Esophagus muscularis mucosa (tissue), 4 donors: Measurements from ENCODE around the gene PTPRD. TPM values are rescaled to one million over a fixed set of nuclear protein-coding genes. Genes with fewer than 3 reads are reported as not detected.

Source experiments
- DNase-seq: peaks from one replicate; pipeline ENCODE4 v3.0.0-alpha.2; 2017; ENCODE audit errors: extremely low spot score
- H3K27ac ChIP-seq, 4 donors: fragments of 200-600 bp; sonication (generic); replicated peaks in 1 of 4; 1 replicate in 3 of 4; 2 replicates in 1 of 4; pipeline ENCODE4 v1.5.1; 2016 to 2019; ENCODE audit warnings: mild to moderate bottlenecking in 1 of 4
- H3K27me3 ChIP-seq, 4 donors: fragments of 200-600 bp; sonication (generic); one replicate each; pipeline versions ENCODE4 v1.5.1 to v1.6.0; 2016 to 2019
- H3K36me3 ChIP-seq, 4 donors: fragments of 200-600 bp; sonication (generic); one replicate each; pipeline ENCODE4 v1.5.1; 2016 to 2019
- H3K4me1 ChIP-seq, 4 donors: fragments of 200-600 bp; sonication (generic); one replicate each; pipeline ENCODE4 v1.5.1; 2016 to 2019
- H3K4me3 ChIP-seq, 4 donors: fragments of 200-600 bp; sonication (generic); 1 replicate in 2 of 4; 2 replicates in 2 of 4; pipeline ENCODE4 v1.5.1; 2016 to 2019; ENCODE audit warnings: mild to moderate bottlenecking in 4 of 4, moderate library complexity in 1 of 4
- H3K9me3 ChIP-seq, 4 donors: fragments of 200-600 bp; sonication (generic); 1 replicate in 3 of 4; 2 replicates in 1 of 4; pipeline ENCODE4 v1.5.1; 2016 to 2019
- CTCF ChIP-seq, 3 experiments: fragments of 200-600 bp in 2 of 3; fragments of 450-650 bp in 1 of 3; sonication (generic) in 2 of 3; IDR thresholded peaks; one replicate each; pipeline ENCODE4 v1.5.1; 2017 to 2019; ENCODE audit warnings: antibody characterized with exemption in 3 of 3, mild to moderate bottlenecking in 2 of 3, moderate library complexity in 1 of 3
- EP300 ChIP-seq: sonication (generic); formaldehyde crosslinking; IDR thresholded peaks from one replicate; pipeline ENCODE4 v1.6.1; 2017; ENCODE audit warnings: antibody characterized with exemption
- POLR2A ChIP-seq: fragments of 450-650 bp; IDR thresholded peaks from one replicate; pipeline ENCODE4 v1.6.1; 2017; ENCODE audit warnings: antibody characterized with exemption, moderate library complexity, mild to moderate bottlenecking, low read depth
- POLR2AphosphoS5 ChIP-seq, 2 donors: sonication (generic); formaldehyde crosslinking; IDR thresholded peaks; one replicate each; pipeline ENCODE4 v1.6.1; 2017; ENCODE audit warnings: antibody characterized with exemption in 2 of 2
- WGBS: methylation state at CpG from one replicate; pipeline ENCODE4 v1.1.5; 2018; 5-methylcytosine and 5-hydroxymethylcytosine counted together
- intact Hi-C: fragments of 100-400 bp; cut with DNase I; formaldehyde crosslinking; loops from one replicate; pipeline ENCODE4 v1.15.1; 2023
- total RNA-seq, 4 donors: library from RNA; depleted of rRNA; stranded (reverse); fragments of >200 nt; gene quantifications; one replicate each; pipeline versions ENCODE4 v1.1.0 to v1.2.1, GENCODE V29; 2016

PTPRD gene
- total RNA-seq, 4 donors from 2014 or later, result 4.1 to 6.6 (median 5.0) TPM

GRCh38 chr9:8831568-8831967 lies 1781.2 kb downstream of the PTPRD start:
- no peak overlapping the region for H3K27ac ChIP-seq
- H3K4me3 ChIP-seq, result no peak overlapping the region
- H3K9me3 ChIP-seq, result no peaks in the 10 kb centered on the region
- H3K4me1 ChIP-seq, result no peaks in the 10 kb centered on the region
- no peak for DNase-seq
- no peaks in the 10 kb centered on the region for H3K27me3 ChIP-seq
- WGBS, result 61% methylated on average over 2 of the region's 2 CpGs
- intact Hi-C loops, result no loop called here
- TF ChIP-seq POLR2A (no peak), EP300 (no peak), CTCF (IDR thresholded peaks at IDR 0.05) (no peak), POLR2AphosphoS5 (IDR thresholded peaks at IDR 0.05) (no peak)
- H3K36me3 ChIP-seq, result no peaks in the 10 kb centered on the region

DNA sequence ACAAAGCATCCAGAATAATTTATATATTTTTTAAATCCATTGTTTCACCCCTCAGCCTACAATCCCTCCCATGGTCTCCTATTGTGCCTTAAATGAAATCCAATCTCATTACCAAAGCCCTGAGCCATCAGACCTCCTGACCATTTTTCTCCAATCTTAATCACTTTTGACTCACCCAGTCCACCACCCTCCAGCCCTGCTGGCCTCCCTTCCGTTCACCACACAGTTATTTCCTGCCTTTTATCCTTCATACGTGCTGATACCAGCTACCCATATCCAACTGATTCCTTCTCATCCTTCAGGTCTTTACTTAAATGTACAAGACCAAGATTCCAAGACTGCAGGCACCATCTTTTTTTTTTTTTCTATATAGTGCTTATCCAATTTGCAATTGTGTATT lies 1786.5 kb downstream of the PTPRD start:
- Histone ChIP-seq H3K4me1 (no peaks in the 10 kb centered on the region), H3K27ac (no peak overlapping the region), H3K27me3 (no peaks in the 10 kb centered on the region), H3K4me3 (no peak overlapping the region), H3K9me3 (no peaks in the 10 kb centered on the region), H3K36me3 (no peaks in the 10 kb centered on the region)
- WGBS, result 86% methylated on average over 2 of the region's 2 CpGs
- no peak for DNase-seq
- intact Hi-C loops, result no loop called here
- no peak for TF ChIP-seq POLR2A
- TF ChIP-seq CTCF (IDR thresholded peaks at IDR 0.05), result no peak
- no peak for TF ChIP-seq EP300
- TF ChIP-seq POLR2AphosphoS5 (IDR thresholded peaks at IDR 0.05), result no peak

- H3K4me3 ChIP-seq, result no peak overlapping the region
- no peaks in the 10 kb centered on the region for H3K36me3 ChIP-seq
- no peaks in the 10 kb centered on the region for H3K9me3 ChIP-seq
- H3K4me1 ChIP-seq, result no peaks in the 10 kb centered on the region
- no peak for DNase-seq
- H3K27ac ChIP-seq, result no peak overlapping the region
- no peaks in the 10 kb centered on the region for H3K27me3 ChIP-seq
- WGBS, result 81% methylated on average over 3 of the region's 3 CpGs
- intact Hi-C loops, result no loop called here
- TF ChIP-seq CTCF (IDR thresholded peaks at IDR 0.05) (no peak), EP300 (no peak), POLR2AphosphoS5 (IDR thresholded peaks at IDR 0.05) (no peak), POLR2A (no peak)
Measured at GRCh38 chr9:8825585-8826147, 1787.1 kb downstream of the PTPRD start.

DNA sequence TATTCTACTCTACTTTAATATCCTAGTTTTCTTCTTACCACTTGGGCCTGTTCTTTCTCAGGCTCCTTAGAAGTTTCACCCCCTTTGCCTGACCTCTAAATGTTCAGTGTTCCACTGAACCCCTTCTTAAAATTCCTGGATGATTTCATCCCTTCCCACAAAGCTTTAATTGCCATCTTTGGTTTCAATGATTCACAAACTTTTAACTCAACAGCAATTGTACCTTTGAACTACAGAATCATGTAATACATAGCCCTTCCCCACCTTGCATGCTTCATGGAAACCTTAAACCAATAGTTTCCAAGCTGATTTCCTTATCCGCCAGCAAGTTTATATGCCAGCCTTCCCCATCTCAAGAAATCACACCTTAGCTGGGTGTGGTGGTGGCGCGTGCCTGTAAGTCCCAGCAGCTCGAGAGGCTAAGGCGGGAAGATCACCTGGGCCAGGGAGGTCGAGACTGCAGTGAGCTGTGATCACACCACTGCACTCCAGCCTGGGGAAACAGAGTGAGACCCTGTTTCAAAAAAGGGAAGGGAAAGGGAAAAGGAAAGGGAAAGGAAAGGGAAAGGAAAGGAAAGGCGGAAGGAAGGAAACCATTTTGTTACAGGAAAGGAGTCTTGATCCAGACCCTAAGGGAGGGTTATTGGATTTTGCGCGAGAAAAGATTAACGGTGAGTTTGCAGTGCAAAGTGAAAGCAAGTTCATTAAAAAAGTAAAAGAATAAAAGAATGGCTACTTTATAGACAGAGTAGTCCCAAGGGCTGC lies 1789.5 kb downstream of the PTPRD start:
- H3K27me3 ChIP-seq, result no peaks in the 10 kb centered on the region
- WGBS, result 96% methylated on average over 10 of the region's 10 CpGs
- TF ChIP-seq POLR2A (no peak), CTCF (IDR thresholded peaks at IDR 0.05) (no peak), EP300 (no peak), POLR2AphosphoS5 (IDR thresholded peaks at IDR 0.05) (no peak)

DNA sequence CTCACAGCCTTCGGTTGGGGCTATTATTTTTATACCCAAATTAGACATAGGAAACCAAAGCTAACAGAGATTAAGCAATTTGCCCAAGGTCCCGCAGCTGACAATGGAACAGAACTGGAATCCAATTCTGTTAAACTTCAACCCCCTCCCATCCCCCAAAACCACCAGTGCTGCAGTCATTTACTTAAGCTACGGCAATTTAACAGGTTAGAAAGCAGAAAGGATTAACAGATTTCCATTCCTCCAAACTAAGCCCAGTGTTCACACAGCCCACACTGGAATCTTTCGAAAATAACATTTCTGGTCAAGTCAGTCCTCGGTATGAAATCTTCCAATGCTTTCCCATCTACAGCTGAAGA lies 1790.2 kb downstream of the PTPRD start:
- Histone ChIP-seq H3K27me3 (no peaks in the 10 kb centered on the region), H3K36me3 (no peaks in the 10 kb centered on the region), H3K4me1 (no peaks in the 10 kb centered on the region), H3K27ac (no peak overlapping the region), H3K9me3 (no peaks in the 10 kb centered on the region), H3K4me3 (no peak overlapping the region)
- intact Hi-C loops, result no loop called here
- no peak for TF ChIP-seq POLR2A
- TF ChIP-seq CTCF (IDR thresholded peaks at IDR 0.05), result no peak
- no peak for TF ChIP-seq POLR2AphosphoS5 (IDR thresholded peaks at IDR 0.05)
- TF ChIP-seq EP300, result no peak
- WGBS, result 86% methylated on average over 5 of the region's 5 CpGs
- DNase-seq, result no peak

More for the DNA sequence above, 1789.5 kb downstream of the PTPRD start:
- no peaks in the 10 kb centered on the region for H3K36me3 ChIP-seq
- H3K4me3 ChIP-seq, result no peak overlapping the region
- no peaks in the 10 kb centered on the region for H3K9me3 ChIP-seq
- H3K4me1 ChIP-seq, result no peaks in the 10 kb centered on the region
- DNase-seq, result no peak
- intact Hi-C loops, result no loop called here
- no peak overlapping the region for H3K27ac ChIP-seq
